Stomach (tissue), 4 donors: ENCODE data around the gene LGI1.

Experiments used
- CTCF ChIP-seq, 7 experiments: fragments of 450-650 bp in 4 of 7; fragments of 200-600 bp in 3 of 7; sonication (generic) in 3 of 7; IDR thresholded peaks; one replicate each; pipeline ENCODE4 v1.5.1; 2016 to 2019; ENCODE audit warnings: antibody characterized with exemption in 7 of 7, control low read depth in 2 of 7, mild to moderate bottlenecking in 1 of 7
- EP300 ChIP-seq: sonication (generic); formaldehyde crosslinking; IDR thresholded peaks from one replicate; pipeline ENCODE4 v1.6.1; 2017; ENCODE audit warnings: antibody characterized with exemption

DNA sequence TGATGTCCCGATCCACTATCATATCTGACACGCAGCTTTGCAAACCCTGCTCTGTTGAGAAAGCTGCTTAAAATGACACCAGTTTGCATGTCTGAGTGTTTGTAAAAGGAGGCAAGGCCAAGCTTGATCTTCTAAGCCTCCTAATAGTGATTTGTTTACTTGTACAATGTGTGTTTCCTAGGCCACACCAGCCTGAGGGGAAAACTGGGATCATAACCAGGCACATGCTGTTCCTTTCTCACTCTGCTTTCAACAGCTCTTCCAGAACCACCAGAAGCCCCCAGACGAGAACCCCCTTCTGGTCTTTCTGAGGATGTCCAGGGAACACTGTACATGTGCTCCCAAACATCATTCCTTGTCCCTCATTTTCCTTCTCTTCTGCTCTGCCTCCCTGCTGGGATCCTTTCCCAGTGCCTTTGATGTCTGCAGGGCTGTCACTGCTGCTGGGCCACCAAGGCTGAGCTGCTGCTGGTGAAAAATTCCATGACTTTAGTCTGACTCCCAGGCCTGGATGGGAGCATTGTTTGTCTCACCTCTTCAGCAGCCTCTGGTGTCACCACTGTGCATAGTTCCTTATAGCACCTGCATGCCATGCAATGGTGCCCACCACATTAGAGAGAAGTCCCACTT is 4.0 kb upstream of the LGI1 start:
- no peak for TF ChIP-seq CTCF (IDR thresholded peaks at IDR 0.05)
- no peak for TF ChIP-seq EP300
